Caco-2 (cell line): Measurements from ENCODE around the gene GALNT14. TPM values are rescaled to one million over a fixed set of nuclear protein-coding genes. Genes with fewer than 3 reads are reported as not detected.

Experiments used
- BruUV-seq: library from RNA; stranded (reverse); fragments of 400-500 nt; replicated peaks from 2 replicates; lab custom pipeline; 2021; lab: Mats Ljungman, UMichigan
- CTCF ChIA-PET: fragments of 300-600 bp; sonication (Branson Sonifier 250); formaldehyde crosslinking; loops from one replicate; lab custom pipeline; 2022; ENCODE audit warnings: antibody characterized with exemption; lab: Charles Lee
- POLR2A ChIA-PET: fragments of 300-600 bp; sonication (Branson Sonifier 250); formaldehyde crosslinking; loops from one replicate; lab custom pipeline; 2022; ENCODE audit warnings: antibody characterized with exemption; lab: Charles Lee
- DNase-seq, 2 experiments: peaks; one replicate each; pipeline versions ENCODE4 v3.0.0 to v3.0.0-alpha.2; 2020 to 2022
- H3K27me3 ChIP-seq: replicated peaks from 2 replicates; pipeline ENCODE4 v1.6.0; 2011; ENCODE audit warnings: low read length; ENCODE audit not compliant: control insufficient read depth, insufficient read depth
- H3K36me3 ChIP-seq: 2 replicates; pipeline ENCODE4 v1.5.1; 2011; ENCODE audit warnings: low read length; ENCODE audit not compliant: control insufficient read depth, insufficient read depth
- H3K4me1 ChIP-seq: fragments of 250-450 bp; sonication (Bioruptor Pico); 2 replicates; pipeline ENCODE4 v1.5.1; 2020; ENCODE audit warnings: mild to moderate bottlenecking
- H3K4me3 ChIP-seq: 2 replicates; pipeline ENCODE4 v1.5.1; 2011; ENCODE audit warnings: low read depth, mild to moderate bottlenecking, control low read depth, low read length
- H3K9me3 ChIP-seq: fragments of 250-450 bp; sonication (Bioruptor Pico); 2 replicates; pipeline ENCODE4 v1.5.1; 2020; ENCODE audit warnings: mild to moderate bottlenecking, moderate library complexity
- H3K27ac Mint-ChIP-seq: one replicate; pipeline ENCODE4 v1.8.0; 2022; ENCODE audit warnings: mixed read lengths; ENCODE audit not compliant: unreplicated experiment
- H3K27me3 Mint-ChIP-seq: one replicate; pipeline ENCODE4 v1.8.0; 2022; ENCODE audit warnings: mixed read lengths; ENCODE audit not compliant: insufficient read depth, unreplicated experiment
- H3K36me3 Mint-ChIP-seq: one replicate; pipeline ENCODE4 v1.8.0; 2022; ENCODE audit warnings: mild to moderate bottlenecking, mixed read lengths; ENCODE audit not compliant: insufficient read depth, unreplicated experiment
- H3K4me1 Mint-ChIP-seq: one replicate; pipeline ENCODE4 v1.8.0; 2022; ENCODE audit warnings: low read depth, mixed read lengths; ENCODE audit not compliant: unreplicated experiment
- H3K4me3 Mint-ChIP-seq: one replicate; pipeline ENCODE4 v1.8.0; 2022; ENCODE audit warnings: mild to moderate bottlenecking, moderate library complexity, mixed read lengths; ENCODE audit not compliant: unreplicated experiment
- H3K9me3 Mint-ChIP-seq: one replicate; pipeline ENCODE4 v1.8.0; 2022; ENCODE audit warnings: mixed read lengths; ENCODE audit not compliant: unreplicated experiment
- intact Hi-C: fragments of 100-400 bp; cut with micrococcal nuclease; formaldehyde crosslinking; loops from one replicate; pipeline ENCODE4 v1.10.0; 2022; ENCODE audit not compliant: unreplicated experiment
- total RNA-seq: library from RNA; stranded (reverse); gene quantifications from 2 replicates; pipeline ENCODE4 v1.2.3, GENCODE V29; 2022
- TF ChIP-seq, protein P1 (sequence below), 2 experiments: fragments of 200-600 bp in 1 of 2; IDR thresholded peaks; 1 replicate in 1 of 2; 2 replicates in 1 of 2; pipeline versions ENCODE4 v1.5.1 to v1.8.0; 2011 to 2022; ENCODE audit warnings: antibody characterized with exemption in 1 of 2, control low read depth in 1 of 2, inconsistent platforms in 1 of 2, low read depth in 1 of 2, low read length in 1 of 2, mild to moderate bottlenecking in 1 of 2, moderate library complexity in 1 of 2; ENCODE audit not compliant: insufficient read depth in 1 of 2, severe bottlenecking in 1 of 2, unreplicated experiment in 1 of 2

GALNT14 gene
- total RNA-seq, 1 experiment from 2014 or later: not detected

DNA sequence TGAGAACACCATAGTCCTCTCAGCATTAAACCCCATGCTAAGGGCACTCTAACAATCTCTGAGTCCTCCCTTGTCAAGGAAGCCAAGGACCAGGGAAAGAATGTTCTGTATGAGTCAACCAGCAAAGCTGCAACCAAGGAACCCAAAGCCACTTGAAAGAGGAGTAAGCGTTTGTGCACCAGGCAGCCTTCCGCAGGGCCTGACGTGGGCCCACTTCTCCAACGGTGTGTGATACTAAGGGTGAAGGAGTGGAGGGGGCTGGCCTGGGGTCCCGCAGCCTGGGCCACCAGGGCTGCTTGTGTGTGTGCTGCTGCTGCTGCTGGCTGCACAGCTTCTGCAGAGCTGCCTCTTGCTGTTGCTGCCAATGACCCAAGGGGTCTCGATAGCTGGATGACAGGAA, 30.1 kb upstream of the GALNT14 start:
- no peaks in the 10 kb centered on the region for H3K36me3 ChIP-seq
- POLR2A ChIA-PET: no interaction called here
- BruUV-seq: no TSS peak
- DNase-seq: no peak
- no peak overlapping the region for H3K27ac Mint-ChIP-seq
- H3K9me3 ChIP-seq: no peaks in the 10 kb centered on the region
- TF ChIP-seq, protein P1, sequence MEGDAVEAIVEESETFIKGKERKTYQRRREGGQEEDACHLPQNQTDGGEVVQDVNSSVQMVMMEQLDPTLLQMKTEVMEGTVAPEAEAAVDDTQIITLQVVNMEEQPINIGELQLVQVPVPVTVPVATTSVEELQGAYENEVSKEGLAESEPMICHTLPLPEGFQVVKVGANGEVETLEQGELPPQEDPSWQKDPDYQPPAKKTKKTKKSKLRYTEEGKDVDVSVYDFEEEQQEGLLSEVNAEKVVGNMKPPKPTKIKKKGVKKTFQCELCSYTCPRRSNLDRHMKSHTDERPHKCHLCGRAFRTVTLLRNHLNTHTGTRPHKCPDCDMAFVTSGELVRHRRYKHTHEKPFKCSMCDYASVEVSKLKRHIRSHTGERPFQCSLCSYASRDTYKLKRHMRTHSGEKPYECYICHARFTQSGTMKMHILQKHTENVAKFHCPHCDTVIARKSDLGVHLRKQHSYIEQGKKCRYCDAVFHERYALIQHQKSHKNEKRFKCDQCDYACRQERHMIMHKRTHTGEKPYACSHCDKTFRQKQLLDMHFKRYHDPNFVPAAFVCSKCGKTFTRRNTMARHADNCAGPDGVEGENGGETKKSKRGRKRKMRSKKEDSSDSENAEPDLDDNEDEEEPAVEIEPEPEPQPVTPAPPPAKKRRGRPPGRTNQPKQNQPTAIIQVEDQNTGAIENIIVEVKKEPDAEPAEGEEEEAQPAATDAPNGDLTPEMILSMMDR (IDR thresholded peaks at IDR 0.05; ENCODE audit: insufficient read depth in 1 of 2, low read depth in 1 of 2, low read length in 1 of 2, severe bottlenecking in 1 of 2, unreplicated experiment in 1 of 2): no peak
- no peak overlapping the region for H3K4me3 ChIP-seq
- H3K4me3 Mint-ChIP-seq: no peak overlapping the region
- H3K27me3 ChIP-seq: no peaks in the 10 kb centered on the region; the same call in none of the 2 replicates
- H3K4me1 Mint-ChIP-seq: no peaks in the 10 kb centered on the region
- no peaks in the 10 kb centered on the region for H3K36me3 Mint-ChIP-seq
- intact Hi-C loops: no loop called here
- CTCF ChIA-PET: interaction anchor here (0.7 kb wide), 1 partner anchor 17 kb away, joined by 5 read pairs; no protein-coding TSS in a partner anchor
- H3K4me1 ChIP-seq: no peaks in the 10 kb centered on the region
- no peaks in the 10 kb centered on the region for H3K9me3 Mint-ChIP-seq
- peaks cover 18% of the 10 kb centered on the region for H3K27me3 Mint-ChIP-seq

DNA sequence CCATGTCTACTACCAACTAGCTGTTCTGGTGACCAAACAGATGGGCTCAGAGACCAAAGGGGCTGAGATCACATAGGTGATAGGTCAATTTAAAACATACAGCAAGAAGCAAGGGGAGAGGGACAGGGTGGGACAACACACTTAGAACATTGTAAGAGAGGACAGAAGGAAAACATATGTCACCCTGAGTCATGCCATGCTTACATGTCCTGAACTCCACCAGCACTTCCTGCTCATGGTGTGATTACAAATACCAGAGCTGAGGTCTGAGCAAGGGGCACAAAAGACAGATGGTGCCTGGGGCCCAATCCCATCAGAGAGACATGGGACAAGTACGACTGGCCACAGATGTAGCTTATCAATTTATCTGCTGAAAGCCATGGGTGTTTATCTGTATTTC, 28.7 kb upstream of the GALNT14 start:
- Mint-ChIP-seq H3K27ac (no peak overlapping the region), H3K4me3 (no peak overlapping the region), H3K9me3 (no peaks in the 10 kb centered on the region), H3K4me1 (no peaks in the 10 kb centered on the region), H3K27me3 (peaks cover 10% of the 10 kb centered on the region), H3K36me3 (no peaks in the 10 kb centered on the region)
- BruUV-seq: no TSS peak
- Histone ChIP-seq H3K4me3 (no peak overlapping the region), H3K9me3 (no peaks in the 10 kb centered on the region), H3K4me1 (no peaks in the 10 kb centered on the region), H3K27me3 (no peaks in the 10 kb centered on the region; the same call in none of the 2 replicates), H3K36me3 (no peaks in the 10 kb centered on the region)
- TF ChIP-seq, protein P1 (IDR thresholded peaks at IDR 0.05; ENCODE audit: insufficient read depth in 1 of 2, low read depth in 1 of 2, low read length in 1 of 2, severe bottlenecking in 1 of 2, unreplicated experiment in 1 of 2): no peak
- DNase-seq: no peak
- ChIA-PET POLR2A (no interaction called here), CTCF (no interaction called here)
- intact Hi-C loops: no loop called here

DNA sequence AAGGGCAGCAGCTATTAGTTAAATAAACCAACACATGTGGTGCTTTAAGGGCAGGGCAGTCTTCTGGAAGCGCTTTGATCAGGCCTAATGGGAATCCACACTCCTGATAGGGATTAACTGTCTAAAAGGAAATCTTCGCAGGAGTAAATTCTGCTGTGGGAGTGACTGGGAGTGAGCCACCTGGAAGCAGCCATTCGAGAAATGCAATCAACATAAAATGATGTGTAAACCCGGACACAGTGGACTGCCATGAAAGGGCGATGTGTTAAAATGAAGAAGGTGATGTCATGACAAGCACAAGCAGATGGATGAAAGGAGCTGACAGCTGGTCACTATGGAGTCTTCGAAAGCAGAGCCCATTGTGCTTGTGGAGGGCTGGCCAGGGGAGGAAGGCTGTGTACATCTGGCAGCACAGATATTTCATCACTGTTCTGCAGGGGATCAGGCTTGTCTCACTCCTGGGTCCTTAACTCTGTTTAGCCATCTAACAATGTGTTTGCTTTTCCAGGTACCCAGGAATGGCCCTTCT, 24.8 kb upstream of the GALNT14 start:
- H3K4me1 ChIP-seq: no peaks in the 10 kb centered on the region
- intact Hi-C loops: no loop called here
- Mint-ChIP-seq H3K4me3 (no peak overlapping the region), H3K36me3 (no peaks in the 10 kb centered on the region), H3K9me3 (no peaks in the 10 kb centered on the region), H3K4me1 (no peaks in the 10 kb centered on the region), H3K27me3 (peaks cover 7% of the 10 kb centered on the region), H3K27ac (no peak overlapping the region)
- H3K4me3 ChIP-seq: no peak overlapping the region
- no TSS peak for BruUV-seq
- TF ChIP-seq, protein P1 (IDR thresholded peaks at IDR 0.05; ENCODE audit: insufficient read depth in 1 of 2, low read depth in 1 of 2, low read length in 1 of 2, severe bottlenecking in 1 of 2, unreplicated experiment in 1 of 2): no peak
- H3K9me3 ChIP-seq: no peaks in the 10 kb centered on the region
- CTCF ChIA-PET: no interaction called here
- no peak for DNase-seq
- no peaks in the 10 kb centered on the region; the same call in none of the 2 replicates for H3K27me3 ChIP-seq
- POLR2A ChIA-PET: no interaction called here
- no peaks in the 10 kb centered on the region for H3K36me3 ChIP-seq
